Measurements from ENCODE around the gene LRRC26.
"Not testable (repeated sequence)": the region's sequence is repeated elsewhere in the genome, so short reads cannot be mapped to it uniquely, and the experiment has no call there.

LRRC26 gene

DNA sequence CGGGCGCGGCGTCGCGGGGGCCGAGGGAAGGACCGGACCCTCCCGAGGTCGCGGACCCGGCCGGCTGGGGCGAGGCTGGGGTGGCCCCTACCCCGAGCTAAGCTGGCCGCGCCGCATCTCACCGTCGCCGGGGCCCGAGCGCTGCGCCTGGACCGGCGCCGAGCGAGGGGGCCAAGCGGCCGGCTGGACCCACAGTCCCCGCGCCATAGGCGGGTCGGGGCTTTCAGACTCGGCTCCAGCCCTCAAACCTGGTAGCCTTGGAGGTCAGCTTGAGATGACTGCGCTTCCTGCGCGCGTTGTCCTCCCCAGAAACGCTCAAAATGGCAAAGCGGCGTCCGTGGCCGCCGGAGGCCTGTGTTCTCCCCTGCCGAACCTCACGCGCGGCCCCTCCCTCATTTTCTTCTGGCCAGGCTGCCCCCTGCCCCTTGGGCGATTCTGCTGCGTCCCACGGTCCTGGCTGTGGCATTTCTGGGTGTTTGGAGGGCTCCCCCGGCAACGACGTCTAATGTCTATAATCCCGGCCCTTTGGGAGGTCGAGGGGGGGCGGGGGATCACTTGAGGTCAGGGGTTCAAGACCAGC is 39.6 kb downstream of the LRRC26 start:
- no peak for DNase-seq

DNA sequence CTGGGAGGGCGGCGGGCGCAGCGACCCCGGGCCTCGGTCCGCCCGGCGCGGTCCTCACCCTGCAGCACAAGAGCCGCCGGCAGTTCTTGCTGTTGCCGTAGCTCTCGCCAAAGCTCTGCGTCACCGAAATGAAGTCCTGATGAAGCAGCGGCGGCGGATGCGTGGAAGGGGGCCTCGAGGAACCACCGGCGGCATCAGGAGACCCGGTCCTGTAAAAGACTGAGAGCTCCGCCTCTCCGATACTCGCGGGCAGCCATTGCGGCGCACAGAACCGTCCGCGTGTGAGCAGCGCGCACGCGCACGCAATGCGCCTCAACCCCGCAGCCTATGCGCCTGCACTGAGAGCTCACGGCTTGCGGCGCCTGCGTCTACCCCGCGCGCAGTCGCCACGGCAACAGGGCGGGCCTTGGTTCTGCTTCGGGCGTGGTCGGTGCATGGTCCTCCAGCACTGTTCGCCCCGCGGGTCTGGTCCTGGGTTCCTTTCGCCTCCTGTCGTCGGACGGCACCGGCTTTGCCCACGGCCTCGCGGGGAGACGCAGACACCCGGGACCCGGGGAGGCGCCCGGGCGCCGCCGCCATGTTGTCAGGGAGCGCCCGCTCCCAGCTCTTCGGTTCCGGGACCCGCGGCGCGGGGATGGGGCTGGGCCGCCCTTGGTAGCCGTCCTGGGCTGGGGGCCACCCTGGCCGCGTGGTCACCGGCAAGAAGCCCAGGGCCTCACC is 40.2 kb downstream of the LRRC26 start:
- DNase-seq, result peak; percentile 88

DNA sequence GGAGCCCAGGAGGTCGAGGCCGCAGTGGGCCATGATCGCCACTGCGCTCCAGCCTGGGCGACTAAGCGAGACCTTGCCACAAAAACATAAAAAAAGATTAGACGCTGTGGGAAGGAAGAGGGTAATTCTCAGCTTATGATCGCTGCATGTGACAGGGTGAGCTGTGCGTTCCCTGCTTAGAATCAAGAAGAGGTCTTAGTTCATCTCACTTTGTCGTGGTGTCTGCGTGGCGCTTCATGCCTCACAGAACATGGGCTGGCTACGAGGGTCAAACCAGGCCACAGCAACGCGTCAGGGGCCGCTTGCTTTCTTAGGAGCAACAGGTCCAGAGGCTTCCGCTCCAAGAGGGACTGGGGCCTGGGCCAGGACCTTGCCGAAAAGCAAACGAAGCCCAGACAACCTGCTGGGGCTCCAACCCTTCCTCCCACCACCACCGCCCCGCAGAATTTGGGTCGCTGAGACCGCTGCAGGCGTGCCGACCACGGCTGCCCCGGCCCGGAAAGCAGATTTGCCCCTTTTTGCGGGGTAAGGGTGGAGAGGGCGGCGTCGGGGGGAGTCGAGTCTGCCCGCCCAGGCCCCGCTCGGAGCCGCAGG is 40.9 kb downstream of the LRRC26 start:
- DNase-seq, result no peak

DNA sequence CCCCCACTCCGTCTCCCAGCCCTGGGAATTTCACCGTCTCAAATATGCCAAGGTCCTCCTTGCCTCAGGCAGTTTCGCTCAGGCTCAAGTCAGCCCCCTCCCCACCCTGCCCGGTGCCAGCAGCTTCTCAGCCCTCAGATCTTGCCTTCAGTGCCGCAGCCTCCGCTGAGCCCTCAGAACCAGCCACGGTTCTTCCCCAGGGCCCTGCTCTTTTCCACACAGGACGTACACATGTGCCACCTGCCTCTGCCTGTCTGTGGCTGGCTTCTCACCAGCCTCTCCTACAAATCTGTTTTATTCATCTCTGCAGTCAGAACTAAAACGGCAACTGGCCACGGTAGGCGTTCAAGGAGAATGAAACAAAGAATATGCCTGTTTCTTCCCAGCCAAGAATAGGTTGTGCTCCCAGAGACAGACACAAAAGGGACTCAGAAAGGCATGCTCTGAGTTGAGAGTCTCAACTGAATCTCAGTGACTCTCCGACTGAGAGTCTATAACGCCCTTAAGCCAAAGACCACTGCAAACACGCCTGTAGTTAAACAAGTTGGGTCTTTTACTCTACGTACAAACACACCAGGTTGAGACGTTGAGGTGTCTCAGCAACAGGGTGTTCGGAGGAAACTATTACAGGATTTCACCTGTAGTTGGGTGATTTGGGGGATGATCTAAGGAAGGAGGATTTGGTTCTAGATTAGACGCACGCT is 41.5 kb downstream of the LRRC26 start:
- no peak for DNase-seq

DNA sequence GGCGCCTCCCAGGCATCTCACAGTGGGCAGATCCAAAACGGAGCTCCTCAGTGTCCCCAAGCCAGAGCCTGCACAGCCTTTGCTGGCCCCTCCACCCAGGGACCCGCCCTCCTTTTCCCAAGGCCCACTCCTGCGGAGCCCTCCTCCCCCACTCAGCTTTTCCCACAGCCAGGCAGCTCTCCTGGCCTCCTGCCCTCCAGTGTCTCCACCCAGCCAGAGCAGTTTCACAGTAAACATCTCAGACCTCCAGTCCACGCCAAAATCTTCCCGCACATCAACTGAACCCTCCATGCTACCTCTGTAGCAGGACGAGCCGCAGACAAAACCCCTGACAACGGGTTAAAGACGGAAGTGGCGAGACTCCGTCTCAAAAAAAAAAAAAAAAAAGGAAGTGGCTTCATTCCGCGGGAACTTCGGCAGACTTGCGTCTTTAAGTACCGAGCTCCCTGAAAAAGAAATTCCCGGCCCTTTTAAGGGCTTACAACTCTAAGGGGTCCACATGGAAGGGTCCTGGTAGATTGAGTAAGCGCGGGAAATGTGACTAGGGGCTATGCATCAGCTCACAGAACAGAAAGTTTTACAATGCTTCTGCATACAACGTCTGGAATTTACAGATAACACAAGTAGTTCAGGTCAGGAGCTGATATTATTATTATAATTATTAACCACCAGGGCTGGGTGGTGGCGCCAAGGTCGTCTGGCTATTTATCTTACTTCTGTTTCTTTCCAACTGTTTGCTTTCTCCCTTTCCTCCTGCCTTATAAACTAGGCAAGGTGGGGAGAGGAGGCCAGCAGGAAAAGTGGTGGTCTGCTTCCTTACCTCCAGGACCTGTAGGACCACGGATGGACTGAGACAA is 42.3 kb downstream of the LRRC26 start:
- DNase-seq, result peak; percentile 55

DNA sequence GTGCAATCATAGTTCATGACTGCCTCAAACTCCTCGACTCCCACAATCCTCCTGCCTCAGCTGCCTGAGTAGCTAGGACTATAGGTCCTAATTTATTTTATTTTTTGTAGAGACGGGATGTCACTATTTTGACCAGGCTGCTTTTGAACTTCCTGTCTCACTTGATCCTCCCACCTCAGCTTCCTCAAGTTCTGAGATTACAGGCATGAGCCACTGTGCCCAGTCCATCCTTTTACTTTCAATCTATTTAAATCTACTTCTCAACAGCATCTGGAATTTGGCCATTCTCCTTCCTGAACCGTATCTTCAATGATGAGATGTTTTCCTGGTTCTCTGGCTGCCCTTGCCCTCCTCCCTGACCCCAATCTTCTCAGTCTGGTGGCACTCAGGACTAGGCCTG is 43.1 kb downstream of the LRRC26 start:
- DNase-seq, result no peak

DNA sequence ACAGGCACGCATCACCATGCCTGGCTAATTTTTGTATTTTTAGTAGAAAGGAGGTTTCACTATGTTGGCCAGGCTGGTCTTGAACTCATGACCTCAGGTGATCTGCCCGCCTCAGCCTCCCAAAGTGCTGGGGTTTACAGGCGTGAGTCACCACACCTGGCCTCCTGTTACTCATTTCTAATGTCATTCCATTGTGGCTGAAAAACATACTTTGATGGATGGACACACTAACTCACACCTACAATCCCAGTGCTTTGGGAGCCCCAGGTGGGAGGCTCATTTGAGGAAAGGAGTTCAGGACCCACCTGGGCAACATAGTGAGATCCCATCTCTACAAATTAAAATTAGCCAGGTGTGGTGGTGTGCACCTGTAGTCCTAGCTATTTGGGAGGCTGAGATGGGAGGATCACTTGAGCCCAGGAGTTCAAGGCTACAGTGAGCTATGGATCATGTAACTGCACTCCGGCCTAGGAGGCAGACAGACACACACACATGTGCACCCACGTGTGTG is 45.8 kb downstream of the LRRC26 start:
- DNase-seq, result not testable (repeated sequence)

DNA sequence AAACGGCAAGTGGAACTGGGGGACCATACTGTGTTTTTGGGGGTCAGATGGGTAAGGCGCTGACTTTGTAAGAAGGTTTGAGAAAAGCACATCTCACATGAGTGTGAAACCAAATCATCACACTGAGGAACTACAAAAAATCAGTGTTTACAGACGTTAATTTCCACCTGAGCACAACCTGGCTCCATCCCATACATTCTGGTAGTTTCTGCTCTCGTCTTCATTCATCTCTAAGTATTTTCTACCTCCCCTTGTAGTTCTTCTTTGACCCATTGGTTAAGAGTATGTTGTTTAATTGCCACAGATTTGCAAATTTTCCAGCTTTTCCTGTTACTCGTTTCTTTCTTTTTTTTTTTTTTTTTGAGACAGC is 46.4 kb downstream of the LRRC26 start:
- DNase-seq, result no peak

DNA sequence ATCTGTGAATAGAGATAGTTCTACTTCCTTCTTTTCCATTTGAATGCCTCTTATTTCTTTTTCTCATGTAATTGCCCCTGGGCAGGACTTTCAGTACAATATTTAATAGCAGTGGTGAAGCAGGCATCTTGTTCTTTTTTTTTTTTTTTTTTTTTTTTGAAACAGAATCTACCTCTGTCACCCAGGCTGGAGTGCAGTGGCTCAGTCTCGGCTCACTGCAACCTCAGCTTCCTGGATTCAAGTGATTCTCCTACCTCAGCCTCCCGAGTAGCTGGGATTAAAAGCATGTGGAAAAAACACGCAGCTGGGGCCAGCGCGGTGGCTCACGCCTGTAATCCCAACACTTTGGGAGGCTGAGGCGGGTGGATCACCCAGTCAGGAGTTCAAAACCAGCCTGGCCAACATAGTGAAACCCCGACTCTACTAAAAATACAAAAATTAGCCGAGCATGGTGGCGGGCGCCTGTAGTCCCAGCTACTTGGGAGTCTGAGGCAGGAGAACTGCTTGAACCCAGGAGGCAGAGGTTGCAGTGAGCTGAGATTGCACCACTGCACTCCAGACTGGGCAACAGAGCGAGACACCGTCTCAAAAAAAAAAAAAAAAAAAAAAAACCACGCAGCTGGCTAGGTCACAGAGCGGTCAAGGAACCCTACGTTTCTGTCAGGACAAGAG is 46.9 kb downstream of the LRRC26 start:
- not testable (repeated sequence) for DNase-seq

DNA sequence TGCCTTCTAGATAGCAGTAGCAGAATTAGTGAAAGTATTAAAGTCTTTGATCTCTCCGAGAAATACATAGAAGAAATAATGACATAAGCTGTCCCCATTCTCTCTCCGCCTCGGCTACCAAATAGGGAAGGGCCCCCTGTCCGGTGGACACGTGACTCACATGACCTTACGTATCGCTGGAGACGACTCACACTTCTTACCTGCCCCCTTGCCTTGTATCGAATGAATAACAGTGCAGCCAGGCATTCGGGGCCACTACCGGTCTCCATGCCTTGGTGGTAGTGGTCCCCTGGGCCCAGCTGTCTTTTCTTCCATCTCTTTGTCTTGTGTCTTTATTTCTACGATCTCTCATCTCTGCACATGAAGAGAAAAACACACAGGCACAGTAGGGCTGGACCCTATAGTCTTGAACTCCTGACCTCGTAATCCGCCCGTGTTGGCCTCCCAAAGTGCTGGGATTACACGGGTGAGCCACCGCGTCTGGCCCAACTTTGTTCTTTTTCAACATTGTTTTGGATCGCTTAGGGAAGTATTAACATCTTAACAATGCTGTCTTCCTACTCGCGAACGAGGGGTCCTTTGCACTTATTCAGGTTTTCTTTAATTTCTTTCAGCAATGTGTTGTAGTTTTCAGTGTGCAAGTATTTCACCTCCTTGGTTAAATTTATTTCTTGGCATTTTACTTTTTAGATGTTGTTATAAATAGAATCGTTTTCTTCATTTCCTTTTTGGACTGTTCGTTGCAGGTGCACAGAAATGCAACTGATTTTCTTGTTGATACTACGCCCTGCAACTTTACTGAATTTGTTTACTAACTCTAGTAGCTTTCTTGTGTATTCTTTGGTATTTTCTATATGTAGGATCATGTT is 47.7 kb downstream of the LRRC26 start:
- not testable (repeated sequence) for DNase-seq
